Gastroesophageal sphincter (tissue), 3 donors: ENCODE measurements around the gene MRPL48.

Experiments used
- EP300 ChIP-seq: sonication (generic); formaldehyde crosslinking; IDR thresholded peaks from one replicate; pipeline ENCODE4 v1.6.1; 2017; ENCODE audit warnings: antibody characterized with exemption, mild to moderate bottlenecking
- POLR2A ChIP-seq, 2 donors: fragments of 450-650 bp; IDR thresholded peaks; one replicate each; pipeline ENCODE4 v1.6.1; 2017; ENCODE audit warnings: antibody characterized with exemption in 2 of 2, mild to moderate bottlenecking in 2 of 2, moderate library complexity in 1 of 2
- TF ChIP-seq, protein P1 (sequence below), 4 experiments: fragments of 200-600 bp in 2 of 4; fragments of 450-650 bp in 2 of 4; sonication (generic) in 1 of 4; IDR thresholded peaks; one replicate each; pipeline ENCODE4 v1.5.1; 2017 to 2019; ENCODE audit warnings: antibody characterized with exemption in 4 of 4, mild to moderate bottlenecking in 2 of 4, moderate library complexity in 2 of 4

DNA sequence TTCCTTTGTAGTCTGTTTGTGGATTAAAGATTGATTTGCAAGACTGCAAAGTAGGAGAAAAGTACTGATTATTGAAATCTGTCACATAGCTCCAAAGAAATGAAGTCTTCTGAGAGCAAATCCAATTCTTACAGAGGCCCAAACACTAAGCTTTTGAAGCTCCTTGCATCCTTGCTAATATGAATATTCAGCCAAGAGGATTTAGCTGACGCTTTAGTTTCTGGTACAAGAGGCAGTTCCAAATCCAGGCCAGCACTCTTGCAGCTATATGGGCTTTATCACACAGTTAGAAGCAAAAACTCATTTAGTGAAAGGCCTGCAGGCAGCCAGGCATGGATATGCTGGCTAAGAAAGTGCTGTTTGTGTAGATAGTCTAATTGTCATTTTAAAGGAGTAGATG is 101.9 kb downstream of the MRPL48 start:
- TF ChIP-seq, protein P1, sequence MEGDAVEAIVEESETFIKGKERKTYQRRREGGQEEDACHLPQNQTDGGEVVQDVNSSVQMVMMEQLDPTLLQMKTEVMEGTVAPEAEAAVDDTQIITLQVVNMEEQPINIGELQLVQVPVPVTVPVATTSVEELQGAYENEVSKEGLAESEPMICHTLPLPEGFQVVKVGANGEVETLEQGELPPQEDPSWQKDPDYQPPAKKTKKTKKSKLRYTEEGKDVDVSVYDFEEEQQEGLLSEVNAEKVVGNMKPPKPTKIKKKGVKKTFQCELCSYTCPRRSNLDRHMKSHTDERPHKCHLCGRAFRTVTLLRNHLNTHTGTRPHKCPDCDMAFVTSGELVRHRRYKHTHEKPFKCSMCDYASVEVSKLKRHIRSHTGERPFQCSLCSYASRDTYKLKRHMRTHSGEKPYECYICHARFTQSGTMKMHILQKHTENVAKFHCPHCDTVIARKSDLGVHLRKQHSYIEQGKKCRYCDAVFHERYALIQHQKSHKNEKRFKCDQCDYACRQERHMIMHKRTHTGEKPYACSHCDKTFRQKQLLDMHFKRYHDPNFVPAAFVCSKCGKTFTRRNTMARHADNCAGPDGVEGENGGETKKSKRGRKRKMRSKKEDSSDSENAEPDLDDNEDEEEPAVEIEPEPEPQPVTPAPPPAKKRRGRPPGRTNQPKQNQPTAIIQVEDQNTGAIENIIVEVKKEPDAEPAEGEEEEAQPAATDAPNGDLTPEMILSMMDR (IDR thresholded peaks at IDR 0.05), result no peak
- TF ChIP-seq POLR2A (IDR thresholded peaks at IDR 0.05), result no peak
- TF ChIP-seq EP300, result no peak
